H9 (cell line): ENCODE data around the gene TRIM56. TPM values are rescaled to one million over a fixed set of nuclear protein-coding genes. Genes with fewer than 3 reads are reported as not detected.

Experiments used
- DNase-seq: peaks from one replicate; pipeline ENCODE4 v3.0.0-alpha.2; 2017
- H2AFZ ChIP-seq: one replicate; pipeline ENCODE4 v1.6.1; 2013; ENCODE audit warnings: mild to moderate bottlenecking, low read length, control low read depth, moderate library complexity
- H2AK5ac ChIP-seq: 2 replicates; pipeline ENCODE4 v1.6.1; 2013; ENCODE audit warnings: low read length, control low read depth, mixed read lengths; ENCODE audit not compliant: insufficient read length
- H2BK120ac ChIP-seq: one replicate; pipeline ENCODE4 v1.6.1; 2013; ENCODE audit warnings: low read depth, mild to moderate bottlenecking, low read length, control low read depth, inconsistent platforms; ENCODE audit not compliant: poor library complexity, severe bottlenecking
- H2BK12ac ChIP-seq: 2 replicates; pipeline ENCODE4 v1.6.1; 2013; ENCODE audit warnings: low read length, control low read depth, mixed read lengths, low read depth; ENCODE audit not compliant: insufficient read length
- H2BK15ac ChIP-seq: 2 replicates; pipeline ENCODE4 v1.6.1; 2013; ENCODE audit warnings: low read depth, low read length, control low read depth
- H2BK20ac ChIP-seq: one replicate; pipeline ENCODE4 v1.6.1; 2013; ENCODE audit warnings: low read depth, mild to moderate bottlenecking, low read length, control low read depth, inconsistent platforms; ENCODE audit not compliant: poor library complexity, severe bottlenecking
- H2BK5ac ChIP-seq: 2 replicates; pipeline ENCODE4 v1.6.1; 2013; ENCODE audit warnings: low read length, control low read depth, mixed read lengths; ENCODE audit not compliant: insufficient read length
- H3K14ac ChIP-seq: 2 replicates; pipeline ENCODE4 v1.6.1; 2013; ENCODE audit warnings: low read length, control low read depth; ENCODE audit not compliant: insufficient read depth
- H3K18ac ChIP-seq: 2 replicates; pipeline ENCODE4 v1.6.1; 2013; ENCODE audit warnings: low read depth, mild to moderate bottlenecking, mixed read lengths, low read length, control low read depth; ENCODE audit not compliant: insufficient read length
- H3K23ac ChIP-seq: 2 replicates; pipeline ENCODE4 v1.6.1; 2013; ENCODE audit warnings: low read length, control low read depth, mixed read lengths, low read depth; ENCODE audit not compliant: insufficient read length
- H3K23me2 ChIP-seq: 2 replicates; pipeline ENCODE4 v1.6.1; 2013; ENCODE audit warnings: low read depth, mild to moderate bottlenecking, mixed read lengths, low read length, control low read depth; ENCODE audit not compliant: insufficient read length, poor library complexity, severe bottlenecking
- H3K27ac ChIP-seq: 2 replicates; pipeline ENCODE4 v1.5.1; 2013; ENCODE audit warnings: low read length, control low read depth, mixed read lengths, low read depth; ENCODE audit not compliant: insufficient read length
- H3K27me3 ChIP-seq: 2 replicates; pipeline ENCODE4 v1.6.1; 2013; ENCODE audit warnings: low read length, control low read depth, inconsistent platforms; ENCODE audit not compliant: insufficient read depth
- H3K4ac ChIP-seq: 2 replicates; pipeline ENCODE4 v1.6.1; 2013; ENCODE audit warnings: low read depth, mild to moderate bottlenecking, control low read depth, inconsistent platforms, low read length, moderate library complexity
- H3K4me1 ChIP-seq: 2 replicates; pipeline ENCODE4 v1.6.1; 2013; ENCODE audit warnings: low read length, control low read depth, inconsistent platforms; ENCODE audit not compliant: insufficient read depth
- H3K4me2 ChIP-seq: 2 replicates; pipeline ENCODE4 v1.6.1; 2013; ENCODE audit warnings: low read length, control low read depth, mixed read lengths; ENCODE audit not compliant: insufficient read length, insufficient read depth
- H3K56ac ChIP-seq: 2 replicates; pipeline ENCODE4 v1.6.1; 2013; ENCODE audit warnings: low read depth, mild to moderate bottlenecking, mixed read lengths, low read length, control low read depth; ENCODE audit not compliant: insufficient read length
- H3K79me1 ChIP-seq: 2 replicates; pipeline ENCODE4 v1.6.1; 2013; ENCODE audit warnings: low read depth, mild to moderate bottlenecking, moderate library complexity, low read length, control low read depth, inconsistent platforms; ENCODE audit not compliant: insufficient read depth, poor library complexity, severe bottlenecking
- H3K79me2 ChIP-seq: 2 replicates; pipeline ENCODE4 v1.6.1; 2013; ENCODE audit warnings: low read length, control low read depth, inconsistent platforms; ENCODE audit not compliant: insufficient read depth
- H3K9ac ChIP-seq: 2 replicates; pipeline ENCODE4 v1.6.1; 2013; ENCODE audit warnings: low read length, control low read depth, mixed read lengths; ENCODE audit not compliant: insufficient read length; ENCODE audit errors: extremely low read depth
- H3K9me3 ChIP-seq: one replicate; pipeline ENCODE4 v1.6.1; 2013; ENCODE audit warnings: low read depth, low read length, inconsistent platforms; ENCODE audit not compliant: control insufficient read depth
- H3T11ph ChIP-seq: one replicate; pipeline ENCODE4 v1.6.1; 2013; ENCODE audit warnings: mild to moderate bottlenecking, low read length, control low read depth, inconsistent platforms
- H4K20me1 ChIP-seq: one replicate; pipeline ENCODE4 v1.6.1; 2013; ENCODE audit not compliant: control insufficient read depth, insufficient read length, insufficient read depth
- H4K5ac ChIP-seq: 2 replicates; pipeline ENCODE4 v1.6.1; 2013; ENCODE audit warnings: low read depth, mild to moderate bottlenecking, mixed read lengths, low read length, control low read depth; ENCODE audit not compliant: insufficient read length
- H4K8ac ChIP-seq: replicated peaks from 2 replicates; pipeline ENCODE4 v1.6.1; 2013; ENCODE audit warnings: low read length, control low read depth, mixed read lengths, low read depth; ENCODE audit not compliant: insufficient read length
- H4K91ac ChIP-seq: 2 replicates; pipeline ENCODE4 v1.6.1; 2013; ENCODE audit warnings: low read depth, mild to moderate bottlenecking, moderate library complexity, mixed read lengths, low read length, control low read depth; ENCODE audit not compliant: insufficient read length
- H3K27ac Mint-ChIP-seq, 3 experiments: 2 replicates in 2 of 3; 3 replicates in 1 of 3; pipeline ENCODE4 v1.8.0; 2020 to 2021; ENCODE audit warnings: mixed read lengths in 3 of 3, mild to moderate bottlenecking in 1 of 3, moderate library complexity in 1 of 3
- H3K27me3 Mint-ChIP-seq: 2 replicates; pipeline ENCODE4 v1.8.0; 2021; ENCODE audit warnings: low read depth, mild to moderate bottlenecking, moderate library complexity, mixed read lengths
- H3K36me3 Mint-ChIP-seq, 3 experiments: 2 replicates in 2 of 3; 3 replicates in 1 of 3; pipeline ENCODE4 v1.8.0; 2020 to 2021; ENCODE audit warnings: low read depth in 3 of 3, mixed read lengths in 3 of 3; ENCODE audit not compliant: insufficient read depth in 1 of 3
- H3K4me1 Mint-ChIP-seq, 2 experiments: 2 replicates each; pipeline ENCODE4 v1.8.0; 2020; ENCODE audit warnings: mixed read lengths in 2 of 2
- H3K4me3 Mint-ChIP-seq, 2 experiments: 2 replicates in 1 of 2; 3 replicates in 1 of 2; pipeline ENCODE4 v1.8.0; 2020 to 2021; ENCODE audit warnings: mild to moderate bottlenecking in 2 of 2, mixed read lengths in 2 of 2, moderate library complexity in 1 of 2
- H3K9me3 Mint-ChIP-seq, 2 experiments: 2 replicates in 1 of 2; 3 replicates in 1 of 2; pipeline ENCODE4 v1.8.0; 2020; ENCODE audit warnings: mild to moderate bottlenecking in 2 of 2, mixed read lengths in 2 of 2, moderate library complexity in 1 of 2
- WGBS: extraction: QIAGEN DNeasy Blood & Tissue Kit; methylation state at CpG from one replicate; pipeline ENCODE4 v1.1.7; 2013; ENCODE audit warnings: missing lambda C conversion rate, low lambda C conversion rate, mixed read lengths; ENCODE audit not compliant: insufficient read length; ENCODE audit errors: extremely low coverage; 5-methylcytosine and 5-hydroxymethylcytosine counted together
- total RNA-seq: library from RNA; stranded (reverse); gene quantifications from 2 replicates; pipeline ENCODE4 v1.2.1, GENCODE V29; 2021
- TF ChIP-seq, protein P1 (sequence below): fragments of 200-600 bp; sonication (generic); conservative IDR thresholded peaks from 3 replicates; pipeline ENCODE4 v1.8.0; 2021; ENCODE audit warnings: antibody characterized with exemption, mild to moderate bottlenecking

The TRIM56 gene
- total RNA-seq, 1 experiment from 2014 or later = 21.8 TPM

- H2BK5ac ChIP-seq = no peak overlapping the region
- no peaks in the 10 kb centered on the region for H3K23me2 ChIP-seq
- H3K27ac Mint-ChIP-seq = peak overlapping the region in 1 of 3 experiments; percentile 87; a peak in 2 of 7 replicates
- H4K8ac ChIP-seq = no peak overlapping the region
- H3K4me2 ChIP-seq = no peak overlapping the region
- no peaks in the 10 kb centered on the region for H3K4me1 ChIP-seq
- peak overlapping the region; percentile 10 for H3K18ac ChIP-seq
- H2BK20ac ChIP-seq = no peak overlapping the region
- no peaks in the 10 kb centered on the region for H3K27me3 ChIP-seq
- no peak overlapping the region for H2AK5ac ChIP-seq
- no peak overlapping the region for H3K14ac ChIP-seq
- no peak overlapping the region for H2BK15ac ChIP-seq
- H3K4me1 Mint-ChIP-seq = peaks cover 10 to 11% of the 10 kb centered on the region in 2 experiments
- H2BK120ac ChIP-seq = no peak overlapping the region
- H3K4ac ChIP-seq = no peak overlapping the region
- no peak overlapping the region for H3K27ac ChIP-seq
- no peak overlapping the region for H3K4me3 Mint-ChIP-seq
- H3K23ac ChIP-seq = no peak overlapping the region
- DNase-seq = peak; percentile 97
- WGBS = no CpG with 5 or more reads among the region's 13 CpGs
- no peaks in the 10 kb centered on the region for H4K20me1 ChIP-seq
- no peak overlapping the region for H3K56ac ChIP-seq
- H3K79me1 ChIP-seq = no peaks in the 10 kb centered on the region
- H2AFZ ChIP-seq = no peak overlapping the region
- no peak overlapping the region for H3K9ac ChIP-seq
- TF ChIP-seq, protein P1, sequence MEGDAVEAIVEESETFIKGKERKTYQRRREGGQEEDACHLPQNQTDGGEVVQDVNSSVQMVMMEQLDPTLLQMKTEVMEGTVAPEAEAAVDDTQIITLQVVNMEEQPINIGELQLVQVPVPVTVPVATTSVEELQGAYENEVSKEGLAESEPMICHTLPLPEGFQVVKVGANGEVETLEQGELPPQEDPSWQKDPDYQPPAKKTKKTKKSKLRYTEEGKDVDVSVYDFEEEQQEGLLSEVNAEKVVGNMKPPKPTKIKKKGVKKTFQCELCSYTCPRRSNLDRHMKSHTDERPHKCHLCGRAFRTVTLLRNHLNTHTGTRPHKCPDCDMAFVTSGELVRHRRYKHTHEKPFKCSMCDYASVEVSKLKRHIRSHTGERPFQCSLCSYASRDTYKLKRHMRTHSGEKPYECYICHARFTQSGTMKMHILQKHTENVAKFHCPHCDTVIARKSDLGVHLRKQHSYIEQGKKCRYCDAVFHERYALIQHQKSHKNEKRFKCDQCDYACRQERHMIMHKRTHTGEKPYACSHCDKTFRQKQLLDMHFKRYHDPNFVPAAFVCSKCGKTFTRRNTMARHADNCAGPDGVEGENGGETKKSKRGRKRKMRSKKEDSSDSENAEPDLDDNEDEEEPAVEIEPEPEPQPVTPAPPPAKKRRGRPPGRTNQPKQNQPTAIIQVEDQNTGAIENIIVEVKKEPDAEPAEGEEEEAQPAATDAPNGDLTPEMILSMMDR = peak; percentile 91
- H3T11ph ChIP-seq = no peak overlapping the region
- no peak overlapping the region for H4K5ac ChIP-seq
- H2BK12ac ChIP-seq = no peak overlapping the region
- H3K9me3 ChIP-seq = no peaks in the 10 kb centered on the region
- H3K27me3 Mint-ChIP-seq = no peaks in the 10 kb centered on the region; the same call in 1 of the 2 replicates
- no peaks in the 10 kb centered on the region for H3K9me3 Mint-ChIP-seq
- no peak overlapping the region for H4K91ac ChIP-seq
- H3K79me2 ChIP-seq = no peaks in the 10 kb centered on the region
- H3K36me3 Mint-ChIP-seq = no peaks in the 10 kb centered on the region
Observed at GRCh38 chr7:101077303-101078086, 7.8 kb upstream of the TRIM56 start.
